ENCODE results near the gene HEG1. TPM values are rescaled to one million over a fixed set of nuclear protein-coding genes. Genes with fewer than 3 reads are reported as not detected.

HEG1 gene
- total and polyA plus RNA-seq, 2 of the 4 experiments (the other 2 are of a cell fraction), result 25.6 to 43.4 TPM

GRCh38 chr3:125001557-125002413 lies 54.0 kb downstream of the HEG1 start:
- Histone ChIP-seq H3K23ac (ENCODE audit: low read depth, low read length) (no peak overlapping the region), H3K4me3 (ENCODE audit: insufficient read depth, low read depth, low read length) (no peak overlapping the region), H3K4me2 (ENCODE audit: low read depth, low read length) (no peak overlapping the region), H3K14ac (replicated peaks; ENCODE audit: low read depth, low read length) (no peak overlapping the region), H2AFZ (replicated peaks; ENCODE audit: low read length, poor library complexity) (no peak overlapping the region), H4K5ac (ENCODE audit: low read depth, low read length) (no peak overlapping the region), H3K9me3 (ENCODE audit: control insufficient read depth, insufficient read depth, low read length) (no peaks in the 10 kb centered on the region), H3K27me3 (ENCODE audit: control insufficient read depth, insufficient read depth, low read length) (no peaks in the 10 kb centered on the region), H2AK9ac (replicated peaks; ENCODE audit: low read depth, low read length, poor library complexity) (no peak overlapping the region), H2BK5ac (ENCODE audit: low read depth, low read length, poor library complexity, severe bottlenecking) (no peak overlapping the region), H3K9ac (ENCODE audit: low read depth, low read length) (no peak overlapping the region), H2BK120ac (ENCODE audit: low read depth, low read length) (no peak overlapping the region), H2BK20ac (ENCODE audit: low read depth, low read length) (no peak overlapping the region), H3K79me1 (ENCODE audit: low read depth in 1 of 2, low read length in 2 of 2) (peaks cover 24 to 50% of the 10 kb centered on the region in 2 experiments), H2AK5ac (ENCODE audit: low read depth, low read length) (no peak overlapping the region), H3K27ac (ENCODE audit: insufficient read depth, low read length) (no peak overlapping the region), H3K56ac (ENCODE audit: extremely low read depth, insufficient read depth, low read length) (no peak overlapping the region), H3K9me1 (ENCODE audit: insufficient read depth, low read length) (peaks cover 33% of the 10 kb centered on the region), H3K36me3 (ENCODE audit: control insufficient read depth, insufficient read depth, low read length) (peaks cover 88% of the 10 kb centered on the region), H4K8ac (ENCODE audit: low read depth in 2 of 2, low read length in 2 of 2) (no peak overlapping the region), H3K18ac (ENCODE audit: low read depth, low read length) (no peak overlapping the region), H3K4me1 (ENCODE audit: control insufficient read depth, insufficient read depth, low read length) (peaks cover 14% of the 10 kb centered on the region), H3K4ac (ENCODE audit: low read depth, low read length) (no peak overlapping the region), H2BK15ac (ENCODE audit: low read depth, low read length) (no peak overlapping the region), H4K20me1 (ENCODE audit: insufficient read depth, low read length) (peaks cover 10% of the 10 kb centered on the region; the same call in 1 of the 2 replicates), H4K91ac (ENCODE audit: insufficient read depth, low read depth, low read length) (no peak overlapping the region)
- ChIA-PET CTCF (no interaction called here), POLR2A (ENCODE audit: unreplicated experiment) (no interaction called here)
- in situ Hi-C loops (cut with MboI; ENCODE audit: low sequenced_read_pairs), result no loop called here
- no peak for DNase-seq
- BruUV-seq (replicated peaks), result no TSS peak
- dilution Hi-C loops (cut with HindIII; ENCODE audit: low sequenced_read_pairs, unreplicated experiment), result no loop called here
- ATAC-seq (ENCODE audit: low read depth), result no peak
- 73% methylated on average over 8 of the region's 12 CpGs; no CpG with 5 or more reads in 1 of the 2 experiments for WGBS, 2 experiments (ENCODE audit: extremely low coverage in 2 of 2, insufficient read length in 1 of 2)
- intact Hi-C loops (cut with micrococcal nuclease), result loop anchor here (5.0 kb wide), 1 partner anchor 116 kb away; no protein-coding TSS in a partner anchor
- TF ChIP-seq MAZ (IDR thresholded peaks at IDR 0.05; ENCODE audit: borderline replicate concordance, low read depth, low read length), result no peak
- TF ChIP-seq ELK1 (IDR thresholded peaks at IDR 0.05; ENCODE audit: borderline replicate concordance, low read depth, low read length), result no peak
- no peak for TF ChIP-seq RFX5 (IDR thresholded peaks at IDR 0.05; ENCODE audit: low read depth, low read length)
- no peak for TF ChIP-seq POLR2A (IDR thresholded peaks at IDR 0.05; ENCODE audit: low read depth, low read length)
- TF ChIP-seq MXI1 (IDR thresholded peaks at IDR 0.05; ENCODE audit: borderline replicate concordance, low read depth, low read length), result no peak
- no peak for TF ChIP-seq FOS (IDR thresholded peaks at IDR 0.05; ENCODE audit: low read depth, low read length)
- TF ChIP-seq MAFK (IDR thresholded peaks at IDR 0.05; ENCODE audit: low read depth, low read length), result no peak
- TF ChIP-seq BHLHE40 (IDR thresholded peaks at IDR 0.05; ENCODE audit: low read depth, low read length), result no peak
- TF ChIP-seq CTCF (conservative IDR thresholded peaks at IDR 0.05; ENCODE audit: low read depth, low read length), result no peak
- no peak for TF ChIP-seq RCOR1 (IDR thresholded peaks at IDR 0.05; ENCODE audit: insufficient replicate concordance, low read length)
- TF ChIP-seq, protein P1, sequence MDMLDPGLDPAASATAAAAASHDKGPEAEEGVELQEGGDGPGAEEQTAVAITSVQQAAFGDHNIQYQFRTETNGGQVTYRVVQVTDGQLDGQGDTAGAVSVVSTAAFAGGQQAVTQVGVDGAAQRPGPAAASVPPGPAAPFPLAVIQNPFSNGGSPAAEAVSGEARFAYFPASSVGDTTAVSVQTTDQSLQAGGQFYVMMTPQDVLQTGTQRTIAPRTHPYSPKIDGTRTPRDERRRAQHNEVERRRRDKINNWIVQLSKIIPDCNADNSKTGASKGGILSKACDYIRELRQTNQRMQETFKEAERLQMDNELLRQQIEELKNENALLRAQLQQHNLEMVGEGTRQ (IDR thresholded peaks at IDR 0.05; ENCODE audit: low read depth, low read length), result no peak
- no peak for TF ChIP-seq SMC3 (IDR thresholded peaks at IDR 0.05; ENCODE audit: low read depth, low read length)
- no peak for TF ChIP-seq CEBPB (IDR thresholded peaks at IDR 0.05; ENCODE audit: low read depth, low read length)
- TF ChIP-seq RAD21 (IDR thresholded peaks at IDR 0.05; ENCODE audit: low read length), result no peak
- TF ChIP-seq CHD1 (IDR thresholded peaks at IDR 0.05; ENCODE audit: low read depth, low read length), result no peak
